Vagina (tissue), 2 donors: ENCODE measurements around the gene VTI1A. TPM values are rescaled to one million over a fixed set of nuclear protein-coding genes. Genes with fewer than 3 reads are reported as not detected.

Experiments
- DNase-seq, 2 donors: peaks; one replicate each; pipeline ENCODE4 v3.0.0-alpha.2; 2017; ENCODE audit errors: extremely low spot score in 2 of 2
- H3K27ac ChIP-seq: fragments of 200-600 bp; sonication (generic); one replicate; pipeline ENCODE4 v1.5.1; 2019
- H3K27me3 ChIP-seq: fragments of 200-600 bp; sonication (generic); one replicate; pipeline ENCODE4 v1.5.1; 2019
- H3K36me3 ChIP-seq, 2 donors: fragments of 200-600 bp; sonication (generic); one replicate each; pipeline ENCODE4 v1.5.1; 2017 to 2019
- H3K4me1 ChIP-seq: fragments of 200-600 bp; sonication (generic); one replicate; pipeline ENCODE4 v1.5.1; 2019
- H3K4me3 ChIP-seq, 2 donors: fragments of 200-600 bp; sonication (generic); 1 replicate in 1 of 2; 2 replicates in 1 of 2; pipeline ENCODE4 v1.5.1; 2016 to 2019
- H3K9me3 ChIP-seq: fragments of 200-600 bp; sonication (generic); one replicate; pipeline ENCODE4 v1.5.1; 2019
- POLR2A ChIP-seq, 2 donors: fragments of 450-650 bp; IDR thresholded peaks; one replicate each; pipeline ENCODE4 v1.6.1; 2017; ENCODE audit warnings: antibody characterized with exemption in 2 of 2, mild to moderate bottlenecking in 2 of 2, moderate library complexity in 2 of 2
- POLR2AphosphoS5 ChIP-seq, 2 donors: sonication (generic); formaldehyde crosslinking; IDR thresholded peaks; one replicate each; pipeline ENCODE4 v1.9.0; 2017; ENCODE audit warnings: antibody characterized with exemption in 2 of 2, mild to moderate bottlenecking in 2 of 2, low read depth in 1 of 2; ENCODE audit not compliant: insufficient read depth in 1 of 2
- intact Hi-C: fragments of 100-400 bp; cut with DNase I; formaldehyde crosslinking; loops from one replicate; pipeline ENCODE4 v1.15.1; 2023
- total RNA-seq: library from RNA; depleted of rRNA; stranded (reverse); fragments of >200 nt; gene quantifications from one replicate; pipeline ENCODE4 v1.2.3, GENCODE V29; 2016
- TF ChIP-seq, protein P1 (sequence below), 3 experiments: fragments of 450-650 bp in 2 of 3; fragments of 200-600 bp in 1 of 3; sonication (generic) in 1 of 3; IDR thresholded peaks; one replicate each; pipeline ENCODE4 v1.5.1; 2017 to 2019; ENCODE audit warnings: antibody characterized with exemption in 3 of 3, mild to moderate bottlenecking in 2 of 3, moderate library complexity in 2 of 3

The VTI1A gene
- total RNA-seq, 1 donor from 2014 or later, result 49.1 TPM

DNA sequence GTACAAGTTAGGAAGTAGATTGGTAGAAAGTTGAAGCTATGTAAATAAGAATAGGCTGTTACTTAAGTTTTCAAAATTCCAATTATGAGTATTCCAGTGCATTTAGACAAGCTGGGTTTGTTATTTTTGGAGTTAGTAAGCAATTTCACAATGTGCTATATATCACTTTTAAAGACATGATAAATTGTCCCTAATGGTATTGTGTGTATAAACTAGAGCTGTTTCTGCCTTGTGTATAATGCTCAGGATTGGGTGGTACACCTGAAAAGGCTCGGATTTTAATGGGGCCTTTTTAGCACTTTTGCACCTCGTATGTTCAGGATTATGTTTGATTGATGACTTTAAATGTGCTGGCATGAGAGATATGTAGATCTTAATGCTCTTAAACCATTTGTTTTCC lies 175.8 kb downstream of the VTI1A start:
- no peak for TF ChIP-seq POLR2AphosphoS5 (IDR thresholded peaks at IDR 0.05; ENCODE audit: insufficient read depth in 1 of 2, low read depth in 1 of 2)
- no peak for TF ChIP-seq POLR2A (IDR thresholded peaks at IDR 0.05)
- TF ChIP-seq, protein P1, sequence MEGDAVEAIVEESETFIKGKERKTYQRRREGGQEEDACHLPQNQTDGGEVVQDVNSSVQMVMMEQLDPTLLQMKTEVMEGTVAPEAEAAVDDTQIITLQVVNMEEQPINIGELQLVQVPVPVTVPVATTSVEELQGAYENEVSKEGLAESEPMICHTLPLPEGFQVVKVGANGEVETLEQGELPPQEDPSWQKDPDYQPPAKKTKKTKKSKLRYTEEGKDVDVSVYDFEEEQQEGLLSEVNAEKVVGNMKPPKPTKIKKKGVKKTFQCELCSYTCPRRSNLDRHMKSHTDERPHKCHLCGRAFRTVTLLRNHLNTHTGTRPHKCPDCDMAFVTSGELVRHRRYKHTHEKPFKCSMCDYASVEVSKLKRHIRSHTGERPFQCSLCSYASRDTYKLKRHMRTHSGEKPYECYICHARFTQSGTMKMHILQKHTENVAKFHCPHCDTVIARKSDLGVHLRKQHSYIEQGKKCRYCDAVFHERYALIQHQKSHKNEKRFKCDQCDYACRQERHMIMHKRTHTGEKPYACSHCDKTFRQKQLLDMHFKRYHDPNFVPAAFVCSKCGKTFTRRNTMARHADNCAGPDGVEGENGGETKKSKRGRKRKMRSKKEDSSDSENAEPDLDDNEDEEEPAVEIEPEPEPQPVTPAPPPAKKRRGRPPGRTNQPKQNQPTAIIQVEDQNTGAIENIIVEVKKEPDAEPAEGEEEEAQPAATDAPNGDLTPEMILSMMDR (IDR thresholded peaks at IDR 0.05), result no peak
- Histone ChIP-seq H3K27me3 (no peaks in the 10 kb centered on the region), H3K4me1 (peaks cover 14% of the 10 kb centered on the region), H3K36me3 (no peaks in the 10 kb centered on the region), H3K27ac (peak overlapping the region; percentile 32), H3K9me3 (no peaks in the 10 kb centered on the region), H3K4me3 (no peak overlapping the region)
- intact Hi-C loops, result no loop called here
- DNase-seq, result no peak

DNA sequence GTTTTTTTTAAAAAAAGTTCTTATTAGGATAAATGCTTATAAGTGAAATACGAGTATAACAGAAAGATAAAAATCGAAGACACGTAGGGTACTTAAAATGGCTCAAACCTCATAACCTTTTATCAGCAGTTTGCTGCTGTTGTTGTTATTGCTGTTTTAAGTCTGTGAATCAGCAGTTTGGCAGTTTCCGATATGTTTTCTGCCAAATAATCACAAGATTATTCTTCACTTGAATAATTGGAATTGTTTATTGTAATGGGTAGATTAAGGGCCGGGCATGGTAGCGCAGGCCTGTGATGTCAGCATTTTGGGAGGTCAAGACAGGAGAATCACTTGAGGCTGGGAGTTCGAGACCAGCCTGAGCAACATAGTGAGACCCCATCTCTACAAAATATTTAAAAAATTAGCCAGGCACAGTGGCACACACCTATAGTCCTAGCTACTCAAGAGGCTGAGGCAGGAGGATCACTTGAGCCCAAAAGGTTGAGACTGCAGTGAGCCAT lies 177.6 kb downstream of the VTI1A start:
- H3K27me3 ChIP-seq, result no peaks in the 10 kb centered on the region
- no peak for DNase-seq
- no peak for TF ChIP-seq POLR2A (IDR thresholded peaks at IDR 0.05)
- TF ChIP-seq POLR2AphosphoS5 (IDR thresholded peaks at IDR 0.05; ENCODE audit: insufficient read depth in 1 of 2, low read depth in 1 of 2), result no peak
- TF ChIP-seq, protein P1 (IDR thresholded peaks at IDR 0.05), result no peak
- no peaks in the 10 kb centered on the region for H3K36me3 ChIP-seq
- no peaks in the 10 kb centered on the region for H3K9me3 ChIP-seq
- H3K27ac ChIP-seq, result no peak overlapping the region
- peaks cover 14% of the 10 kb centered on the region for H3K4me1 ChIP-seq
- no peak overlapping the region for H3K4me3 ChIP-seq
- intact Hi-C loops, result no loop called here

DNA sequence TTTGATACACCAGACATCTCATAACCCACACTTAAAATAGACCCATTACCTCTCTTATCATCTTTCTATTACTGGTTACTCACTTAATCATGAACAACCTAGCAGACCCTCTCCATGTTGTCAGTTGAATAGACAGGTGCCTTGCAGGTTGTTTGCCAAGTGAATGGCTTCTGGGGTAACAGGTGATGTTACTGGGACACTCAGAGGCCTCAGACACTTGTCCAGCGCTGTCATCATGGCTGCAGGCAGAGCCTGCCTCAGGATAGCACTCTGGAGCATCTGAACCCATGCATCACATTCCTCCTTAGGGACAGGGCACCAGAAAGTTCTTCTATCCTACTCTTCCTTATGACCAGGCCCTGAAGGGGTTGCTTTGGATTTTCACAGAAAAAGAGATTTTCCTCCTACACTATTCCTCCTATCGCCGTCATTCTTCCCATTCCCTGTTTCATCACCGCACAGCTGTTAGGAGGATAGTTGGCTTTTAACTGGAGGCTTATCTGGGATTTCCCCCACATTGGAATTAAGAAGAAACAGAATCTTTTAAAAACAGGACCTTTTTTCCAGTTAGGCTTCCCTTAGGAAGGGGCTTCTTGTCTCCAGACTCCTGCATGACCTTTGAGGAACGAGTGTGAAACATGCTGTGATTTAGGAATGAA lies 182.1 kb downstream of the VTI1A start:
- H3K27ac ChIP-seq, result no peak overlapping the region
- H3K36me3 ChIP-seq, result no peaks in the 10 kb centered on the region
- intact Hi-C loops, result no loop called here
- no peak overlapping the region for H3K4me3 ChIP-seq
- no peak for TF ChIP-seq POLR2AphosphoS5 (IDR thresholded peaks at IDR 0.05; ENCODE audit: insufficient read depth in 1 of 2, low read depth in 1 of 2)
- TF ChIP-seq POLR2A (IDR thresholded peaks at IDR 0.05), result no peak
- TF ChIP-seq, protein P1 (IDR thresholded peaks at IDR 0.05), result no peak
- no peaks in the 10 kb centered on the region for H3K27me3 ChIP-seq
- no peak for DNase-seq
- H3K9me3 ChIP-seq, result no peaks in the 10 kb centered on the region
- peaks cover 5% of the 10 kb centered on the region for H3K4me1 ChIP-seq

DNA sequence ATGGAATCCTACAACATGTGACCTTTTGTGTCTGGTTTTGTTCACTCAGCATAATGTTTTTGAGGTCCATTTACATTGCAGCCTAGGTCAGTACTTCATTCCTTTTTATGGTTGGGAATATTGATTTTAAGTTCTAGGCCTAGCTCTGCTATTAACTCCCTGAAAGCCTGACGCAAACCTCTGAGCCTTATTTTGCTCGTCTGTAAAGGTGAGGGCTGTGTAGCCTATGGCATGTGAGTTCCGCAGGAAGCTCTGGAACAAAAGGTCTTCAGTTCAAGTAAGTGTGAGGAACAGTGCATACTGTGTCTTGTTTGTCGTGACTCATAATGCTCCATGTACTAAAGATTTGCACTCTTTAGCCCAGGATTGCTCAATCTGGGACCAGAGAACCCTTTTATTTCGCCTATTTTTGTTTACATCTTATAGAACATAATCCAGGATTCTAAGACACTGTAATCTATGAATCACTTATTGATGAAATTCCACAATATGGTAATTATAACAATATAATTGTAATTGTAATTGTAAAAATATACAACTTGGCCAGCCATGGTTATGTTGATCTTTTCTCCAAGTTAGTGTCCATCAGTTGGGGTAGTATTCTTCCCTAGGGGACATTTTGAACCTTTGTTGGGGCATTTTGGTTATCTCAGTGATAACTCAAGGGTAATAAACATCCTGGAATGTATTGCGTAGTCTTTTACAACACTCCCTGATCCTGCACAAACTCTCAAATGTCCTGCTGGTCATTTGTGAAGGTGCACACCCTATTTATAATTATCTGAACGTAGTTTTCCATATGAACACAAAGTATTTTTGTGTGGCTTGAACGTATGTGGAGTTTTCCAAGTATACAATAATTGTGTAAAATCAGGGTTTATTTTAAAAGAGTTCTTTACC lies 184.7 kb downstream of the VTI1A start:
- intact Hi-C loops, result loop anchor here (5.0 kb wide), 1 partner anchor 441 kb away; no protein-coding TSS in a partner anchor
- no peaks in the 10 kb centered on the region for H3K27me3 ChIP-seq
- no peak for DNase-seq
- H3K36me3 ChIP-seq, result no peaks in the 10 kb centered on the region
- TF ChIP-seq, protein P1 (IDR thresholded peaks at IDR 0.05), result no peak
- TF ChIP-seq POLR2AphosphoS5 (IDR thresholded peaks at IDR 0.05; ENCODE audit: insufficient read depth in 1 of 2, low read depth in 1 of 2), result no peak
- H3K4me1 ChIP-seq, result peaks cover 16% of the 10 kb centered on the region
- H3K4me3 ChIP-seq, result no peak overlapping the region
- no peaks in the 10 kb centered on the region for H3K9me3 ChIP-seq
- H3K27ac ChIP-seq, result no peak overlapping the region
